Dermis microvascular lymphatic vessel endothelial cell (primary cell): ENCODE measurements around the gene ADARB2. TPM values are rescaled to one million over a fixed set of nuclear protein-coding genes. Genes with fewer than 3 reads are reported as not detected.

Source experiments
- DNase-seq, 2 donors: peaks; one replicate each; pipeline versions ENCODE4 v3.0.0 to v3.0.0-alpha.2; 2010; ENCODE audit warnings: low read depth in 2 of 2
- total RNA-seq: library from RNA; depleted of rRNA; stranded (reverse); fragments of >200 nt; gene quantifications from 2 replicates; pipeline ENCODE4 v1.2.1, GENCODE V29; 2014

ADARB2 gene
- total RNA-seq, 1 donor from 2014 or later: not detected

DNA sequence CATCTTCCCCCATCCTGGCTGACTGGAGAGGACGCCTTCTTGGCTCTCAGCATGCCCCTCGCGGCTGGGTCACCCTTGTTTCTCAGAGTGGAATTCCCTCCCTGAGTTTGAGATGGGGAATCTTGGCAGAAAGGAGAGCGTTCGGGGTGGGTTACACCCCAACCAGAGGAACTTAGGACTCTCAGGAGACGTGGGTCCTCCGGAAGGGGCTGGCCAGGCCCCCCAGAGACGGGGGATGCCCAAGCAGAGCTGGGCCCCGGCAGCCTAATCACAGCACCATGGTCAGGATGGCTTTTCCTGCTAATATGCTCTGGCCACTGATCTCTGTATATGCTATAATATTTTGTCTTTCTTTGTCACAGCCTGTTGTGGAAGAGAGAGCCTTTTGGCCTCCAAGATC, 466.8 kb downstream of the ADARB2 start:
- no peak for DNase-seq

DNA sequence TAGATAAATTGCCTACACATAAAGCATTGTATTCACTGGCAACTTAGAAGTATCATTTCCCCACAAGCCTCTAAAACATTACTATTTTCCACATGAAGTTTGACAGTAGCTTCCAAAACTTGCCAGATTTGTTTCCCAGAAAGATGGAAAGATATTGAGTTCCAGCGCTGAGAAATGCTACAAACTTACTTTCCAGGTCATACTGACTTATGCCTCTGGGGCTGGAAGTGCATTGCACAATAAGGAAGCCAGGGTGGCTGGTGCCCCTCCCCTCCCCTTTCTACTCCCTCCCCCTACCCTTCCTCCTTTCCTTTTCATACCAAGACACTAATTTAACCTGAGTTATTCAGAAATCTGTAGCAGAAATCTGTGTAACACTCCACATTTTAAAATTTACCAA, 468.5 kb downstream of the ADARB2 start:
- no peak for DNase-seq

DNA sequence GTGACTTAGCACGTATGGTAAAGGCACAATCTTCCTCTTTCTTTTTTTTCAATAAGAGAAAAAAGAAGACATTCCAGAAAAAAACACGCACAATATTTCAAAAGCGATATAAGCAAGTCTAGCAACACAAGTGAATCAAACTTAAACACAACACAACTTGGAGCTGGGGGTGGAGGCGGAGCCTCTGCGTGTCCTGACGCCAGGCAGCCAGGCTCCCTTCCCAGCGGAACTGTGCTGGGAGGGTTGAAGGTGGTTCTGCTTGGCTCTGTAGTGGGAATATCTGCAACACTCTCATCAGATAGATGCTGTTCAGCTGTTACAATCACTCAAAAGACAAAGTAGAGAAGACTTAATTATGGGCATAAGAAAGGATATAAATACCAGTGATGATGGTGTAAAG, 469.8 kb downstream of the ADARB2 start:
- DNase-seq: no peak

DNA sequence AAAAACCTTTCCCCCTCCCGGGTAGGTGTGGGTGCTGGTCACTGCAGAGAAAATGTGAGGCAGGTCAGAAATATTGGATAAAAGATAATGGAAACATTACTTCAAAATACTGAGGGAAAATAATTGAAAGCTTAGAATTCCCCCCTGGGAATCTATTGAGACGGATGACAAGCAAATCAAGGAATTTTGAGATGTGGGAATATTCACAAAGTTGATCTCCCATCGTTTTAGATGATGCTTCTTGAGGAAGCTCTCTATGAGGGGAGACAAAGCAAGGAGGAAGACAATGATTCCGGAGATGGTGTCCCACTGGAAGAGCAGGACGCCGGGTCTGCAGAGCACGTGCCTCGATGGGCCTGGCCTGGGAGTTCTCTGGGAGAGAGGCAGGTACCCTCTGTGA, 470.2 kb downstream of the ADARB2 start:
- no peak for DNase-seq

DNA sequence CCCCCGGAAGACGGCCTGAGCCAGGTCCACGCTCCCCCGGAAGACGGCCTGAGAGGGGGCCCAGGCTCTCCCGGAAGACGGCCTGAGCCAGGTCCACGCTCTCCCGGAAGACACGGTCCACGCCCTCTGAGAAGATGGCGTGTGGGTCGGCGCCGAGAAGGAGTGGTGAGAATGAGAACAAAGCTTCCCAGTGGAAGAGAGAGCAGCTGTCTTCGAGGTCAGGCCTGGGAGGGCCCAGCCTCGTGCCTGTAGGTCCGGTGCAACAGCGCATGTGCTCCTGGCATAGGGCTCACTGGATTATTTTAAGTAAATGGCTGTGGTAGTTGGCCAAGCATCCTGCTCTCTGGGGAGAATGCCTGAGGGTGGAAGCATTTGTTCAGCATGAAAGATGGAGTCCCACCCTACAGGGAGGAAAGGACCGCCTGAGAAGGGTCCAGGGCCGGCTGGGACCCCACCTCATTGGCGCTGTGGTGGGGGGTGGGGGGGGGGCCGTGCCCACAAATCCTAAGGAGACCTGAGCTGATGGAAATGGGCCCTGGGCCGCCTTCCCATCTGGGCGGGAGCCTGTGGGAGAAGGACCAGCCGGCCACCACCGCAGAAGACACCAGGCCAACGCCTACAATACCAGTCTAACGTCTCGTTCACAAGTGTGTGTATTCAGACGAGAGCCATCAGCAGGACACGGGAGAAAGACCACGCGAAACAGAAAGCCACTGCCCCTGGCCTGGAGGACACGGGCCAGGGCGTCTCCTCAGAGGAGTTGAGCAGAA, 471.1 kb downstream of the ADARB2 start:
- no peak for DNase-seq

DNA sequence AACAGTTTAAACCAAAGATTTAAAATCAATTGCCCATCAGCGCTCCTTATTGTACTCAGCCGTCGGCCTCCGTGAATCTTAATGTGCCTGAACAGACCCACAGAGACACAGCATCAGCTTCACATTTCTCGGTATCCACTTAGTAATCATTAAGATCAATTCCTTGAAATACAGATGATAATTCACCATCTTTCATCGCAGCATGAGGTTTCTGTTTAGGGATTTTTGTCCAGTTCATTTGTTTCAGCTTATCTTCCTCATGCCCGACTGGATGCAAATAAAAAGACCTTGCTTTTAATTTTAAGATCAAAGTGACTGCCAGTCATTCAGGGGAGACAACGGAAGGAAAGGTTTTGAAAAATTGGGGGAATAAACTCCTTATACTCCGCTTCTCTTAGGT, 473.3 kb downstream of the ADARB2 start:
- DNase-seq: no peak

DNA sequence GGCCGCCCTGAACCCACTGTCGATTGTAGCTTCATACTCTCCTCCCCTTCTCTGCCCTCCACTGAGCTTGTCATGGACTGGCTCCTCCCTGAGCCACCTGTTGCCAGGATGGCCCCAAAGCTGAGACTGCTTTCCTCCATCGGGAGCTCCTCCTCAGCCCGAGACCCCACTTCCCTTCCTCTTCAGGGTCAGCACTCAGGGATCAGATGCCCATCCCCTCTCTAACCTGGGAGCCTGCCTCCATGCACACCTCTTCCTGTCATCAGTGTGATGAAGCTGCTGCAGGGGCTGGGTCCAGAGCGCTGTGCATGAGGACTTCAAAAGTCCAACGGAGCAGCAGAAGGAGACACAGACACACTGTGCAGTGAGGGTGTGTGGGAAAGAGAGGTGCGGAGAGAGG, 480.1 kb downstream of the ADARB2 start:
- DNase-seq: no peak

DNA sequence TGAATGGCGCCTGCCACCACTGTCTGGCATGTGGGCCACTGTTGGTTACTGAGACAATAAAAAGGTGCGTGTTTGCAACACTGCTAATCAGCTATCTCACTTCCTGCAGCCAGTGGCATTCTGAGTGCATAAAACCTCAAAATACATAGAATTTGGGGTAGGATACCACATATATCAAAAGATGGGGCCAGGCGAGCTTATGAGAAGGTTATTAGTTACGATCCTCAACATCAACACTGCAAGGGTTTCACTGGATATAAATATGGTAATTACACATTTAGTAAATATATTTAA, 480.9 kb downstream of the ADARB2 start:
- DNase-seq: no peak

DNA sequence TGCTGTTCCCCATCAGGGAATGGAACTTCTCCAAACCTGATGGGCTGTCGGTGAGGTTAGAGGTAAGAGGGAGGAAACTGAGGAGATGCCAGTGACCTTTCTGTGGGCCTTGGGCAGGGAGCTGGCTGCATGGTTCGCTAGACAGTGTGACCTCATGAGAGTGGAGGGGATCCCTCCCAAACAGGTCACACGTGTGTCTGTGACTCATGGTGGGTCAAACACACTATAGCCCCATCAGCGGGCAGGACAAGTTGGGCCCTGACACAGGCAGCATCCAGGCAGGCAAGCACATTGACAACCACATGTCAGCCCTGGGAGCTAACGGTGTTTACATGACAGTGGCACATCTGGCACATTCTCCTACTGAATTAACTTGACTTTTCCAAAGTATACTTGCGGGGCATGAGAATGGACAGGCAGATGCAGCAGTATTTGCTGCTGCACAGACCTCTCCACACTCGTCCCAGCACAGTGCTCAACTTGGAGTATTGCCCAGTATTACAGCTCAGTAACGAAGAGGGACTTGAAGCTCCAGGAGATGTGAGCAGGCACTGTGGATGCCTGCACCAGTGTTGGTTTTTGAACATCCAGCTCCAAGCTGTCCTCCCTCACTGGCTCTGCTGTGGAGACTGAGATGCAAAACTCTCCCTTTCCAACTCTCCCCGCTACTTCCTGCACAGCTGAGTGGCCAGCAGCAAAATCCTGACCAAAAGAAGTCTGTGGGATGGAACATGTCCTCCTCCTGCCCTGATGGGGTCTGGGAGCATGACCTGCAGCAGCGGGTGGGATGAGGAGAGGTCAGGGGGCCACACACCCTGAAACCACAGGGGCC, 481.5 kb downstream of the ADARB2 start:
- DNase-seq: no peak

DNA sequence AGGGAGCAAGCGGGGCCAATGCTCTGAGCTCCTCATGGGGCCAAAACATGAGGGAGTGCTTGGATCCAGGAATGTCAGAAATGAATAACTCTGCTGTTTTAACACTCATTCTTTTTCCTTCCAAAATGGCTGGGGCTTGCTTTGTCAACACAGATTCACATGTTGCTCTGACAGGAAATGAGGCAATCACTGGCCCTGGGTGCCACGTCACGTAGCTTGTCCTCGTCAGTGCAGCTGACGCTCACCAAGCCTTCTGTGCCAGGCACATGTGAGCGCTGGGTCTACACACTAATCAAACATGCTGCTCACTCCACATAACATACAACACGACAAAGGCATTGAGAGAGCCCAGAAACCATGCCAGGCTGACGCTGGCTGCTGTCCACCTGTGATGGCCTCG, 482.2 kb downstream of the ADARB2 start:
- no peak for DNase-seq

DNA sequence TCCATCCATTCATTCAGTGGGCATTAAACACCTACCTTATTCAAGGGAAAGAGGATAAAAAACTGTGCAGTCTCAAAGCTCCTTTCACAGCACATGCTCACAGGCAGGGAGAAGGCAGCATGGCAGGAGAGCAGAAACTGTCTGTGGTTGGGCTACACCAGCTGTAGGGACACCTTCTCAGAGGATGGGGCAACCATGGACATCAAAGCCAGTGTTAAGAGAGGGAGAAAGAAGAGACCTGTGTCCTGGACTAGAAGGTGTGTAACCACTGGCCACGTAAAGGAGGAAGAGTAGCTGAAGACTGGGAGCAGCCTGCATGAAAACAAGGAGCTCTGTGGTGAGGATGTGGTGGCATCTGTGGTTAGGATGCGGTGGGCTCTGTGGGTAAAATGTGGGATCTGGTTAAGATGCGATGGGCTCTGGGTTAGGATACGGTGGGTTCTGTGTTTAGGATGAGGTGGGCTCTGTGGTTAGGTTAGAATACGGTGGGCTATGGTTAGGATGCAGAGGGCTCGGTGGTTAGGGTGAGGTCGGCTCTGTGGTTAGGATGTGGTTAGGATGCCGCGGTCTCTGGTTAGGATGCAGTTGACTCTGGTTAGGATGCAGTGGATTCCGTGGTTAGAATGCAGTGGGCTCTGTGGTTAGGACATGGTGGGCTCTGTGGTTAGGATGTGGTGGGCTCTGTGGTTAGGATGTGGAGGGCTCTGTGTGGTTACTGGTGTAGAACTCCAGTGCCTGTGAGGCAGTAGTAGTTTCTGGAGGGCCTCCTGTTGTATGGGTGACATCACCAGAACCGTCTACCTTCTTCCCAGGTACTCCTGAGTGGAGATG, 483.6 kb downstream of the ADARB2 start:
- DNase-seq: no peak

DNA sequence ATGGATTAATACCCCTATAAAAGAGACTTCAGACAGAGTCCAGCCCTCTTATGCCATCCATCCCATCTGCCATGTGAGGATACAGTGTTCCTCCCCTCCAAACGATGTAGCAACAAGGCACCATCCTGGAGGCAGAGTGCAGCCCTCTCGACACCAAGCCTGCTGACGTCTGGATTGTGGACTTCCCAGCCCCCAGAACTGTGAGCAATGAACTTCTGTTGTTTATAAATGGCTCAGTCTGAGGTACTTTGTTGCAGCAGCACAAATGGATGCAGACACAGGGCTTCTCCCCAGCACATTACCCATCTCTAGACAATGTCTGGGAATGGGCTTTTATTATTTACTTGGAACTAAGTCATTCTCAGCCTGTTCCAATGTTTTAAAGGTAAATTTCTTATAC, 485.6 kb downstream of the ADARB2 start:
- no peak for DNase-seq

DNA sequence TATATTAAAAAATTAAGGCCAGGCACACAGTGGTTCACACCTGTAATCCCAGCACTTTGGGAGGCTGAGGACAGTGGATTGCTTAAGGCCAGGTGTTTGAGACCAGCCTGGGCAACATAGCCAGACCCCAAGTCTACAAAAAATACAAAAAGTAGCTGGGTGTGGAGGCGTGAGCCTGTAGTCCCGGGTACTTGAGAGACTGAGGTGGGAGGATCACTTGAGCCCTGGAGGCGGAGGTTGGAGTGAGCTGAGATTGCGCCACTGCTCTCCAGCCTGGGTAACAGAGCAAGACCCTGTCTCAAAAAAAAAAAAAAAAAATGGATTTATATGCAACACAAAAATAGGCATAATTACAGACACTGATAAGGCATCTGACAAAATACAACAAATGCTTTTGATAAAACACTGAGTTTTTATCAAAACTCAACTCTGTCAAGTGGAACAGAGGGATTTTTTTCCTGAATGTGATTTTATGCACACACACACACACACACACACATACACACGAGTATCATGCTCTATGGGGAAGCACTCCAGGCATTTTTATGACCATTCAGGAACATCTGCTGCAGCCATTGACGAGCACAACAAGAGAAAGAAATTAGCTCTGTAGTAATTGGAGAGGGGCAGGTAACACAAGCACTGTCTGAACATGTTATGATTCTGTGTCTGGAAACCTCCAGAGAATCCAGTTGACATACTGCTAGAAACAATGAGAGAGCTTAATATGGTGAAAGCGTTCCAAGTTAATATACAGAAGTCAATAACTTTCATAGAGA, 488.0 kb downstream of the ADARB2 start:
- DNase-seq: no peak

DNA sequence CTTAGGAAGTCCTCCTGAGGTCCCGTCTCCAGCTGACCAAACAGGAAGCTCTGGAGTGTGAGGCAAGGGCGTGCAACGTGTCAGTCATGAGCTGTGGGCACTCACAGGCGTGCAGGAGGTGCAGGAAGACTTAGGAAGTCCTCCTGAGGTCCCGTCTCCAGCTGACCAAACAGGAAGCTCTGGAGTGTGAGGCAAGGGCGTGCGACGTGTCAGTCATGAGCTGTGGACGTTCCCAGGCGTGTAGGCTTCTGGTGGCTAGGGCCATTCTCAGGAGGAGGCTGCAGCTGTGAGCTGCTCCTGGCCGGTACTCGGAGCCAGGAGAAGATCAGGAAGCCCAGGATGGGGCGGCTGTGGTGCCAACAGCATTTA, 489.1 kb downstream of the ADARB2 start:
- DNase-seq: peak in 1 of 2 donors; percentile 16

DNA sequence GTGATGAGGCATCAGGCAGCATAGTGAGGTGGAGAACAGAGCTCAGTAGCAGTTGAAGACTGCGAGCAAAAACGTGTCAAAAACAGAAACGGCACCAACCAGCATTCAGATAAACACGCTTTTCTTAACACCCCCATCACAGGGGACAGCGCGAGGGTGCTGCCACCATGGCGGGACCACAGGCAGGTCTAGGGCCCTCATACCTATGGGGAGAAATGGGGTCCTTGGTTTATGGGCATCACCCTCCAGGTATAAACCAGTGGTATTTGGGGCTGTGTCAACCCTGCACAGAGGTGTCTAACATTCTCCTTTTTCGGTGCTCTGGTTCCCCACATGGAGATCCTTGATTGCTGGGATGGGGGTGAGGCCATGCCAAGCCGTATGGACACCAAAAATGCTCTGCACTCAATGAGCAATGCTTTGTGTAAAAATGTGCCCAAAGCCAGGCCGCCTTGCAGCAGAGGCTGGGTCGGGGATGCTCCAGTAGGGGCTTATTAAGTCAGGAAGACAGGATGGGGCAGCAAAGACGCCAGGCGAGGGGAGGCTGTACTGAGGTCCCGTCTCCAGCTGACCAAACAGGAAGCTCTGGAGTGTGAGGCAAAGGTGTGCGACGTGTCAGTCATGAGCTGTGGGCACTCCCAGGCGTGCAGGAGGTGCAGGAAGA, 489.6 kb downstream of the ADARB2 start:
- DNase-seq: no peak

DNA sequence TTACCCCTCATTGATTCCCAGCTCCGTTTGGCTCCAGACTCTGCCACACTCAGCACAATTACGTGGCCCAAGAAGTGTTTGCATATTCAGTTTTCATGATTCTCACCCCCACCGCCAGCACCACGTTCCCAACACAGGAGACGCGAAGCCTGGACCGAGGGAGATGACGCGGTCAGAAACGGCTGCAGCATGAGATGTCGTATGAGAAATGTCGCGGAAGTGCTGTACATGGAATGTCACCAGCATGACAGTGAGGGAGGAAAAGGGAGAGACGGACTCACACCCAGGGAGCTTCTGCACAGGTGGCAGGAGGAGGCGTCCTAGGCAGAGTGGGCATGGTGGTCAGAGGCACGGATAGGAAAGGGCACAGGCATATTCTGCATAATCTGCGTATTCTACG, 492.8 kb downstream of the ADARB2 start:
- DNase-seq: no peak

DNA sequence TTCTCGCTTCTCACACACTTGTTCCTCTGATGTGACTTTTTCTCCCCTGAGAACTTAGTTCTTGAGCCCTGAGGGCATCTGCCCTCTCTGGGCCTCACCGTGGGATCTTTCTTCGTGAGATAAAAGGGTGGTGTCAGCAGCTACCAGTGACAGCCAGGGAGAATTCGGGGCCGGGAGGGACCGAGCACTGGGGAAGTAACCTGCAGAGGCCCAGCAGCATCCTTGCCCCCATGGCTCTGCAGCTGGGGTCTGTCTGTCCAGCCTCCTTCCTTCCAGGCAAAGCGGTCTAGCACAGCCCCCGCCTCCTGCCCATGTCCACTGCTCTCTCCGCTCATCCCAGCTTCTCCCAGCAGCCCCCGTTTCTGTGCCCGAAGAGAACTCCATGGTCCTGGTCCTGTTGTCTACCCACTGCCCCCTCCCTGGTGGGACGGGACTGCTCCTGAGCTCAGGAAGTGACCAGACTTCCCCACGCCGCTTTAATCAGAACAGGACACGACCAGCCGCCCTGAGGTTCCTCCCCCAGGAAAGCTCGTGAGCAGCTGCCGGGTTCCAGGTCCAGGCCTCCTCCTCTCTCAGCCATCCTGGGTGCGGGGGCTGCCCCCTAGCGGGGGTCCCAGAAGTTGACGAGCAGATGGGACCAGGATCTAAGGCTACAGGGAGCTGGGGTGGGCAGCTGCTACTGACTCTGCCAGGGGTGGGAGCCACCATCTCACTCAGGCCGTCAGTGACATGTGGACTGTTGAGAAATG, 493.7 kb downstream of the ADARB2 start:
- DNase-seq: no peak

DNA sequence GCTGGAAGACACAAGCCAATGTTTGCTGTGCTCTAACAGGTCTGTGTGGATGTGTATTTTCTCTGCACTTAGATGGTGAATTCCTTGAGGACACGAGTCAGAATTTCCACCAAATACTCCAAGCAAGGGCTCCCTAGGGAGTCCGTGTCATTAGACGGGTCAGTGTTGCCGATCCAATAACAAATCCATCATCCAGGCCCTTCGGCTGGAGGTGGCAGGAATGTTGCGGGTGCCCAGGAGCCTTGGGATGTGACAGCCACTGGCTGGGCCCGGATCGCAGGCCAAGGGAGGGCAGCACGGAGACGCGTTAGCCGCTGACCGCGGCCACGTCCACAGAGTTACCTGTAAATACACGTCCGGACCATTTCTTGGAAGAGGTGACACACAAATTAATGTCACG, 494.4 kb downstream of the ADARB2 start:
- no peak for DNase-seq

DNA sequence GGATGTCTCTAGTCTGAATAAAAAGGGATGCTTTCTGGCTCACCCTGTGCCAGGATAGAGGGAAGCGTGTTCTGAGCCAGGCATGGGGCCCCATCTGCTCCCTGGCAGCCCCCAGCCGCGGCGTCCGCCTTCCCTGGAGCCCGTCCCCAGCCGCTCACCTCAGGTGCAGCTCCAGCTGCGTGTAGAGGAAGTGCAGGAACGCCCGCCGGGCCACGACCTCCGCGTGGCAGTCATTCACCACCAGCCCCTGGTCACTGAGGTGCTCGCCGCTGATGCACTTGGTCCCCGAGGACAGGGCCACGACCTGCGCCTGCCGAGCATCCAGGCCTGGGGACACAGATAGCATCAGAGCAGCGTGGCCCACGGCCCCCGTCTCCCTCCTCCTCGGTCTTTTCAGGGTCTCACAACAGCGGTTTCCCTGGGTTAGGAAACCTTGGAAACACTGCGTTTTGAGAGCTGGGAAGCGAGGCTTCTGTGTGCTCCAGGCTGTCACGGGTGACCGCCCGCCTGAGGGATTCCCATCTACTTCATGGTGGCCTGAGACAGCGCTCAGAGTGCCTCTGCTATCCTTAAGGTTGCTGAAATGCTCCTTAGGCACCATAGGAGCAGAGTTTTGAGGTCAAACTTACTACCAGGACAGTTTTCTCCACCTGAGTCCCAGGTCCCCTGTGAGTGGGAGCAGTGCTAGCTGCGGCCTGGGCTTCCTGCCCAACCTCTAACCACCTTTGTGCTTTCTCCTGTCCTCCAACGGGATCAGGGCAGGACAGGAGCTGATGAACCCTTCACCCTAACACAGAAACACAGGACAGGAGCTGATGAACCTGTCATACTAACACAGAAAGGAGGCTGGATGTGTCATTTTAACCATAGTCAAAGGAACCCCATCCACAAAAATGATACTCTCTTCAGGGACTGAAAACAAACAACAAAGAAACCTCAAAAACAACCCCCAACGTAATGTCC, 495.1 kb downstream of the ADARB2 start:
- DNase-seq: no peak
